ENCODE measurements around the gene SHOX.

The SHOX gene

GRCh38 chrX:643241-643595, 12.6 kb downstream of the SHOX start:
- no peak for TF ChIP-seq EZH2 (IDR thresholded peaks at IDR 0.05; ENCODE audit: borderline replicate concordance, low read depth, low read length, severe bottlenecking)
- TF ChIP-seq CTCF (IDR thresholded peaks at IDR 0.05; ENCODE audit: borderline replicate concordance, extremely low read depth, low read length, poor library complexity, severe bottlenecking), result no peak
- ATAC-seq (ENCODE audit: insufficient read depth, low read depth), result no peak
- H3K27ac ChIP-seq (ENCODE audit: low read length), result no peak overlapping the region
- no peaks in the 10 kb centered on the region for H3K4me1 ChIP-seq (ENCODE audit: insufficient read depth, low read length)
- H3K79me2 ChIP-seq (ENCODE audit: insufficient read depth, low read length), result no peaks in the 10 kb centered on the region
- no peaks in the 10 kb centered on the region for H3K36me3 ChIP-seq (ENCODE audit: insufficient read depth, low read length)
- DNase-seq, result no peak
- no peaks in the 10 kb centered on the region for H3K9me3 ChIP-seq (ENCODE audit: insufficient read depth, low read length, severe bottlenecking)
- no peaks in the 10 kb centered on the region for H4K20me1 ChIP-seq (ENCODE audit: insufficient read depth, low read length)
- H3K9ac ChIP-seq (ENCODE audit: low read depth, low read length), result no peak overlapping the region
- H3K27me3 ChIP-seq (ENCODE audit: insufficient read depth, low read length, poor library complexity), result no peaks in the 10 kb centered on the region
- no peak overlapping the region for H3K4me3 ChIP-seq (ENCODE audit: low read depth in 1 of 2, low read length in 2 of 2)
- H2AFZ ChIP-seq (ENCODE audit: low read depth, low read length), result no peak overlapping the region
- H3K4me2 ChIP-seq (ENCODE audit: insufficient read depth, low read length), result no peak overlapping the region

- no peaks in the 10 kb centered on the region for H3K9me3 ChIP-seq (ENCODE audit: insufficient read depth, low read length, severe bottlenecking)
- ATAC-seq (ENCODE audit: insufficient read depth, low read depth) (no peak), DNase-seq (no peak)
- no peaks in the 10 kb centered on the region for H3K79me2 ChIP-seq (ENCODE audit: insufficient read depth, low read length)
- H3K27ac ChIP-seq (ENCODE audit: low read length), result no peak overlapping the region
- no peaks in the 10 kb centered on the region for H4K20me1 ChIP-seq (ENCODE audit: insufficient read depth, low read length)
- H3K27me3 ChIP-seq (ENCODE audit: insufficient read depth, low read length, poor library complexity), result no peaks in the 10 kb centered on the region
- no peaks in the 10 kb centered on the region for H3K4me1 ChIP-seq (ENCODE audit: insufficient read depth, low read length)
- no peak for TF ChIP-seq EZH2 (IDR thresholded peaks at IDR 0.05; ENCODE audit: borderline replicate concordance, low read depth, low read length, severe bottlenecking)
- no peak for TF ChIP-seq CTCF (IDR thresholded peaks at IDR 0.05; ENCODE audit: borderline replicate concordance, extremely low read depth, low read length, poor library complexity, severe bottlenecking)
- H3K9ac ChIP-seq (ENCODE audit: low read depth, low read length), result no peak overlapping the region
- no peak overlapping the region for H3K4me2 ChIP-seq (ENCODE audit: insufficient read depth, low read length)
- no peaks in the 10 kb centered on the region for H3K36me3 ChIP-seq (ENCODE audit: insufficient read depth, low read length)
- no peak overlapping the region for H3K4me3 ChIP-seq (ENCODE audit: low read depth in 1 of 2, low read length in 2 of 2)
- H2AFZ ChIP-seq (ENCODE audit: low read depth, low read length), result no peak overlapping the region
Measured at GRCh38 chrX:643911-644303, 13.3 kb downstream of the SHOX start.

- H2AFZ ChIP-seq (ENCODE audit: low read depth, low read length), result no peak overlapping the region
- no peak for TF ChIP-seq CTCF (IDR thresholded peaks at IDR 0.05; ENCODE audit: borderline replicate concordance, extremely low read depth, low read length, poor library complexity, severe bottlenecking)
- no peak for TF ChIP-seq EZH2 (IDR thresholded peaks at IDR 0.05; ENCODE audit: borderline replicate concordance, low read depth, low read length, severe bottlenecking)
- H3K9me3 ChIP-seq (ENCODE audit: insufficient read depth, low read length, severe bottlenecking), result no peaks in the 10 kb centered on the region
- no peak for ATAC-seq (ENCODE audit: insufficient read depth, low read depth)
- H3K27me3 ChIP-seq (ENCODE audit: insufficient read depth, low read length, poor library complexity), result no peaks in the 10 kb centered on the region
- H3K4me2 ChIP-seq (ENCODE audit: insufficient read depth, low read length), result no peak overlapping the region
- no peaks in the 10 kb centered on the region for H3K4me1 ChIP-seq (ENCODE audit: insufficient read depth, low read length)
- no peak for DNase-seq
- no peaks in the 10 kb centered on the region for H3K36me3 ChIP-seq (ENCODE audit: insufficient read depth, low read length)
- H3K27ac ChIP-seq (ENCODE audit: low read length), result no peak overlapping the region
- no peaks in the 10 kb centered on the region for H3K79me2 ChIP-seq (ENCODE audit: insufficient read depth, low read length)
- no peak overlapping the region for H3K9ac ChIP-seq (ENCODE audit: low read depth, low read length)
- no peak overlapping the region for H3K4me3 ChIP-seq (ENCODE audit: low read depth in 1 of 2, low read length in 2 of 2)
- no peaks in the 10 kb centered on the region for H4K20me1 ChIP-seq (ENCODE audit: insufficient read depth, low read length)
Measured at GRCh38 chrX:644304-645281, 14.0 kb downstream of the SHOX start.
